GM12864 (cell line): ENCODE measurements around the gene BARX2.

Source experiments
- DNase-seq: peaks from one replicate; pipeline ENCODE4 v3.0.0-alpha.2; 2011; ENCODE audit warnings: low read depth
- H3K4me3 ChIP-seq: 2 replicates; pipeline ENCODE4 v1.5.1; 2011; ENCODE audit warnings: mild to moderate bottlenecking, low read depth, low read length, control low read depth
- CTCF ChIP-seq: IDR thresholded peaks from 2 replicates; pipeline ENCODE4 v1.5.1; 2011; ENCODE audit warnings: low read depth, mild to moderate bottlenecking, moderate library complexity, low read length, control low read depth, inconsistent platforms; ENCODE audit errors: missing control alignments

Gene BARX2

DNA sequence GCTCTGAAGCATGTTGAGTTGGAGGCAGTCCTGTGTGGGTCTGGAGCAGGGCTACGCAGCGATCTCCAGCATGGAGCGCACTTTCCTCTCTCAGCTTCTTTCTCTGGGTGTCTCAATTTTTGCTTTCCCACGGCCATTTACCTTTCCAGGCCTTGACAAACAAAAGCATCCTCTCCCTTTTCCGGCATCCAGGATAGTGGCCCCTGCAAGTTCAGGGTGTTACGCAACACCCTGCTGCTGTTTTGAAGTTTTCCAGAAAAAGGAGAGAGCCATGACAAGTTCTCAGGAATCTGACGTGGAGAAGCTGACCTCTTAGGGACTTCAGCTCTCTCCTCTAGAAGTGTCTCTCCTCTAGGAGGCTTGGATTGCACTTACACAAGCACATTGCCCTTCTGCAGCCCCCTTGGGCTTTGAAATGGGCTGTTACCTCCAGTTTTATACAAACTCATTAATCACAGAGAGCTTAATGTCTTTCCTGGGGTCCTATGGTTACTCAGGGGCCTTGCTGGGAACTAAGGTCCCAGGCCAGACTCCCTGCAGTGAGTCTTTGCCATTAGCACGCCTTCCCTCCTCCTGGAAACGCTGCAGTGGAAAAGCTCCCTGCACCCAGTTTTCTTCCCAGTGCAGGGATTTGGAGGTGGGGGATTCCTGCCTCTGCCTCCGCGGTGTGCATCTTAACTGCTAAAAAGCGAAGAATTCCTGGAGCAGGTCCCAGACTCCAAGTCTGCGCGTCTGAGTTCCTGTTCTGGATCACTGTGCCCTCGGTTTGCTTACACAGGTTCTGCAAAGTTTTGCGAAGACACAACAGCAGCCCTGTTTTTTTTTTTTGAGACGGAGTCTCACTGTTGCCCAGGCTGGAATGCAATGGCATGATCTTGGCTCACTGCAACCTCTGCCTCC lies 80.4 kb downstream of the BARX2 start:
- TF ChIP-seq CTCF = no peak
- DNase-seq = no peak
- no peak overlapping the region for H3K4me3 ChIP-seq

GRCh38 chr11:129457321-129457720 lies 81.7 kb downstream of the BARX2 start:
- no peak for DNase-seq
- TF ChIP-seq CTCF = no peak
- no peak overlapping the region for H3K4me3 ChIP-seq

DNA sequence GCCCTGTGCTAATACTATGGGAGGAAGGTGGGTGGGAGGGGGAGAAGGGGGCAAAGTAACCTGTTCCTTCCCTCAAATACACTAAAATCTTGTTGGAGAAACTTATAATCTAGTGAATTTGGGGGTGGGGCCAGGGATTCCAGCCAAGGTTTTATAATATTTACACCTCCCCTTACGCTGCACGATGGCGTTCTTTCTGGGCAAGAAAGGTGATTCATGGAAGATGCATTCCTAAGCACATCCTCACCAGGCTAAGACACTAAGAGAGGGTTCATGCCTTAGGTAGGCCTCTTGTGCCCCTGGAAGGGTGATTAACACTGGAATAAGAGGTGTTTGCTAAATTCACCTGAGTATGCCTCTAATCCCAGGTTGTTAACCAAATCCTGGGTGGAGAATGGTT lies 82.6 kb downstream of the BARX2 start:
- no peak overlapping the region for H3K4me3 ChIP-seq
- no peak for TF ChIP-seq CTCF
- no peak for DNase-seq

GRCh38 chr11:129458756-129459535 lies 83.3 kb downstream of the BARX2 start:
- TF ChIP-seq CTCF = no peak
- DNase-seq = no peak
- no peak overlapping the region for H3K4me3 ChIP-seq

GRCh38 chr11:129460714-129461113 lies 85.1 kb downstream of the BARX2 start:
- TF ChIP-seq CTCF = no peak
- no peak overlapping the region for H3K4me3 ChIP-seq
- no peak for DNase-seq

GRCh38 chr11:129484068-129484467 lies 108.4 kb downstream of the BARX2 start:
- TF ChIP-seq CTCF = no peak
- DNase-seq = no peak
- H3K4me3 ChIP-seq = no peak overlapping the region
